ENCODE data around the gene CARD9.
"Not testable (repeated sequence)": the region's sequence is repeated elsewhere in the genome, so short reads cannot be mapped to it uniquely, and the experiment has no call there.

CARD9 gene

DNA sequence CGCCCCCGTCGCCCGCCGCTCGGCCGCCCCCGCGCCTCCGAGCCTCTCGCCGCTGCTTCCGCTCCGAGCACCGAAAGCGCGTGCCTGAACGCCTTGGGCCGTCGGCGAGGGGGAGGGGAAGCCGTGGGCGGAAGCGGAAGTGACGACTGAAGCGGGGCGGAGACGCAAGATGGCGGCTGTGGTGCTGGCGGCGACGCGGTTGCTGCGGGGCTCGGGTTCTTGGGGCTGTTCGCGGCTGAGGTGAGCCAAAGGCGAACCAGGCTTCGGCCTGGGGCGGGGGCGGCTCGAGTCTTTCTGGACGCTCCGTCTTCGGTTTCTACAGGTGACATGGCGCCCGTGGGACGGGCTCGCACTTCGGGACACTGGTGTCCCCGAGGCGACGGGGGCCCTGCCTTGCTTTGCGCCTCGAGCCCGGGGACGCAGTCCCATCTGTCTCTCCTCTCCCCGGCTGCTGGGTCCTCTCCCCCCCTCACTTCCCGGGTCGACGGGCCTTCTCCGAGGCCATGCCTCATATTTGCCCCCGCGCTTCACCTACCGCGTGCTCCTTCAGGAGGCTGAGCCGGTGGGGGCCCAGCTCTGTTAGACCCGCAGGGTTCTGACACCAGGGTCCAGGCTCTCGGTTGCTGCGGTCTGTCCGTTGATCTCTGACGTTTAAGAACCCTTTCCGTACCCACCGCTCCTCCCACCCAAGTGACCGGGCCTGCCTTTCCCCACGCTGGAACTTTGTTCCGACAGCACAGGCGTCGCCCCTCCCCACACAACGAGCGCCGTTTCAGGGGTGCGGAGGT, 37.2 kb upstream of the CARD9 start, which contains the start of the genes ENTR1 and PMPCA:
TSS of gene ENTR1 (minus strand) at position 115 of the 788 bp plus-strand sequence. CDS start 217 bp downstream, outside the sequence.
TSS of gene PMPCA (plus strand) at position 159 of the 788 bp plus-strand sequence. CDS start at position 170, 11 bp downstream.
- Histone ChIP-seq H3K4me3 (ENCODE audit: insufficient read depth, low read depth, low read length, poor library complexity, severe bottlenecking) (peak within 1 kb of the TSS; percentile 87), H3K36me3 (ENCODE audit: control insufficient read depth, insufficient read depth, low read length) (peaks cover 53% of the 10 kb centered on the region), H3K27ac (ENCODE audit: insufficient read depth, low read length, poor library complexity, severe bottlenecking) (peak within 1 kb of the TSS; percentile 84), H3K27me3 (replicated peaks; ENCODE audit: control insufficient read depth, insufficient read depth, low read length, poor library complexity, severe bottlenecking) (no peaks in the 10 kb centered on the region), H3K4me1 (ENCODE audit: control insufficient read depth, insufficient read depth, low read length, poor library complexity, severe bottlenecking) (peaks cover 30% of the 10 kb centered on the region), H3K9me3 (ENCODE audit: control insufficient read depth, low read length) (no peaks in the 10 kb centered on the region)
- DNase-seq = peak; percentile 88 to 92 (median 90)

DNA sequence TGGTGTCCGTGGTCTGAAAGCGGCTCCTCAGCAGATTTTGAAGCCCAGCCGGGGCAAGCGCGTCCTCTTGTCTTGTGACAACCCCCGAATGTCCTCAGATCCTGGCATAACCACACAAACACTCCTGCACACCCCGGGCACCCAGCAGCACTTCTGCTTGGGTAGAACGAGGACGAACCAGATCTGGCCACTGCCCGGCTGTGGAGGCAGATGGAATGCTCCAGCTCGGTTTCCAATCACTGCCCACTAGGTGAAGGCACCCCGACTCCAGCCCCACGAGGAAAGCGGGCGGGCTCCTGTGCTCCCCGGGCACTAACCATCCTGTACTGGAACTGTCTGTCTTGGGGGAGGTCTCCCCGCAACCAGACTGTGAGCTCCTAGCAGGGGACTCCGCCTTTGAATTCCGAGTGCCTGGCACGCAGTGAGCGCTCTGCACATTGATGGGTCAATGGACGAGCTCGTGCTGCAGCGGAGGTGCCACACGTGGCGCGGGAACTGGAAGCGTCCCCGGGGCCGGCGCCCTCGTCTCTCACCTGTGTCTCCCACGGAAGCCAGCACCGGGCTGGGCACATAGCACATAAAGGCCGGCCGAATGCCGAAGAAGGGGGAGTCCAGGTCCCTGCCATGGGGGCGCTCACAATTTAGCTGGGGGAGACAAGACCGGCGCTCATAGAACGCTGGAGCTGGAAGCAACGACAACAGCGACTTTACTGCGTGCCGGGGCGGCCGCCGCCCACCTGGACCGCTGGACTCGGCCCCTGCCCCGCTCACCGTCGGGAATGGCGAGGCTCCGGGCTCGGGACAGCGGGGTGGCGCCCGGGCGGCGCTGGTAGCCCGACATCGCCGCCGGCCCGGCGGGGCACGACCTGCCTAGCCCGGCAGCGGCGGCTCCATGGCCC, 36.3 kb upstream of the CARD9 start:
- Histone ChIP-seq H3K27me3 (replicated peaks; ENCODE audit: control insufficient read depth, insufficient read depth, low read length, poor library complexity, severe bottlenecking) (no peaks in the 10 kb centered on the region), H3K9me3 (ENCODE audit: control insufficient read depth, low read length) (no peaks in the 10 kb centered on the region), H3K4me3 (ENCODE audit: insufficient read depth, low read depth, low read length, poor library complexity, severe bottlenecking) (peak overlapping the region; percentile 61), H3K4me1 (ENCODE audit: control insufficient read depth, insufficient read depth, low read length, poor library complexity, severe bottlenecking) (peaks cover 38% of the 10 kb centered on the region), H3K36me3 (ENCODE audit: control insufficient read depth, insufficient read depth, low read length) (peaks cover 52% of the 10 kb centered on the region), H3K27ac (ENCODE audit: insufficient read depth, low read length, poor library complexity, severe bottlenecking) (peak overlapping the region; percentile 84)
- DNase-seq = peak in 2 of 3 donors; percentile 11 to 12

DNA sequence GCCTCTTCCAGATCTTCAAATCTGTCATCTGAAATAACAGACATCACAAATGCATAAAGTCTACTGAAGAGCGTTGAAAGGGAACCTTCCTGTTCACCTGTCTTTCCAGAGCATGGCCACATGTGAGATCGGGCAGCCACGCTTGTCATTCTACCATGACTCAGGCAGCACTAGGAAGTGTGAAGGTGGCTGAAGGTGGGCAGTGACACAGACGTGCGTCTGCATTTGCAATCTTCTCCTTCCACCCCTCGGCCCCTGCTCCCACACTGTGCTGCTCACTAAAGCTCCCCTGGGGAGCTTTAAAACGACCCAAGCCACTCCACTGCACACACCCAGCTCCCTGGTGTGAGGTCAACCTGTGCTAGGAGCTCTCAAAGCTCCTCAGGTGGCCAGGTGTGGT, 34.4 kb upstream of the CARD9 start:
- Histone ChIP-seq H3K4me3 (ENCODE audit: insufficient read depth, low read depth, low read length, poor library complexity, severe bottlenecking) (no peak overlapping the region), H3K9me3 (ENCODE audit: control insufficient read depth, low read length) (no peaks in the 10 kb centered on the region), H3K4me1 (ENCODE audit: control insufficient read depth, insufficient read depth, low read length, poor library complexity, severe bottlenecking) (peaks cover 54% of the 10 kb centered on the region), H3K27me3 (replicated peaks; ENCODE audit: control insufficient read depth, insufficient read depth, low read length, poor library complexity, severe bottlenecking) (no peaks in the 10 kb centered on the region), H3K27ac (ENCODE audit: insufficient read depth, low read length, poor library complexity, severe bottlenecking) (no peak overlapping the region), H3K36me3 (ENCODE audit: control insufficient read depth, insufficient read depth, low read length) (peaks cover 34% of the 10 kb centered on the region)
- no peak for DNase-seq

DNA sequence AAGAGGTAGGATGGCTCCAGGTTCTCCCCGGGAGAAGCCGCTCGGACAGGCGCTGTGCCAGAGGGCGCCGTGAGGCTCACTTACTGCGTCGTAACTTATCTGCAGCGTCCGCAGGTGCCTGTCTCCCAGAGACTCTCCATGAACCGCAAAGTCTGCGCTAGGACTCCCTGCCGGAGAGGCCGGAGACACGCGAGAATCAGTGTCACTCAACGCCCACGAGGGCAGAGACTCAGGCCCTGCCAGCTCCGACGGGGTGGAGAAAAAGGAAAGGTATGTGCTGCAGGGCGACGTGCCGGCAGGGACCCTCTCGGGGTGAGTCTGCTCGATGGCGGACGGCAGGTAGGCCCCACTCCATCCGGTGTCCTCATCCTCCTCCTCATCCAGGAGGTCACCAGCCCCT, 33.6 kb upstream of the CARD9 start:
- Histone ChIP-seq H3K36me3 (ENCODE audit: control insufficient read depth, insufficient read depth, low read length) (peaks cover 26% of the 10 kb centered on the region), H3K4me1 (ENCODE audit: control insufficient read depth, insufficient read depth, low read length, poor library complexity, severe bottlenecking) (peaks cover 58% of the 10 kb centered on the region)
- not testable (repeated sequence) for H3K27me3 ChIP-seq (replicated peaks; ENCODE audit: control insufficient read depth, insufficient read depth, low read length, poor library complexity, severe bottlenecking); DNase-seq; H3K27ac ChIP-seq (ENCODE audit: insufficient read depth, low read length, poor library complexity, severe bottlenecking); H3K9me3 ChIP-seq (ENCODE audit: control insufficient read depth, low read length); H3K4me3 ChIP-seq (ENCODE audit: insufficient read depth, low read depth, low read length, poor library complexity, severe bottlenecking)

DNA sequence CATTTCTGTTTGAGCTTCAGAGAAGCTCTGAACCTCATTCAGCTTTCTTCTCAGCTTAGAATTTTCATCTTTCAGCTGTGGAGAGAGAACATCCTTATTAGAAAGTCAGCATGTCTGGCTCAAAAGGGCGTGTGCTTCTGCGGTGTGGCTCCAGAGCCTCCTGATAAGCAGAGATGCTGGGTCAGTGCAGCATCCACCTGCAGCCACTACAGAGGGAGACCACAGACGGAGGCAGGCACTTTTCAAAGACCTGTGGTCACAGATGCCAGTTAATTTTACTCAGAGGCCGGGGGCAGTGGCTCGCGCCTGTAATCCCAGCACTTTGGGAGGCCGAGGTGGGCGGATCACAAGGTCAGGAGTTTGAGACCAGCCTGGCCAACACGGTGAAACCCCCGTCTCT, 32.4 kb upstream of the CARD9 start:
- H3K4me1 ChIP-seq (ENCODE audit: control insufficient read depth, insufficient read depth, low read length, poor library complexity, severe bottlenecking) = peaks cover 47% of the 10 kb centered on the region
- H3K27ac ChIP-seq (ENCODE audit: insufficient read depth, low read length, poor library complexity, severe bottlenecking) = peak overlapping the region; percentile 25
- not testable (repeated sequence) for DNase-seq; H3K27me3 ChIP-seq (replicated peaks; ENCODE audit: control insufficient read depth, insufficient read depth, low read length, poor library complexity, severe bottlenecking); H3K9me3 ChIP-seq (ENCODE audit: control insufficient read depth, low read length); H3K4me3 ChIP-seq (ENCODE audit: insufficient read depth, low read depth, low read length, poor library complexity, severe bottlenecking)
- H3K36me3 ChIP-seq (ENCODE audit: control insufficient read depth, insufficient read depth, low read length) = peaks cover 22% of the 10 kb centered on the region

DNA sequence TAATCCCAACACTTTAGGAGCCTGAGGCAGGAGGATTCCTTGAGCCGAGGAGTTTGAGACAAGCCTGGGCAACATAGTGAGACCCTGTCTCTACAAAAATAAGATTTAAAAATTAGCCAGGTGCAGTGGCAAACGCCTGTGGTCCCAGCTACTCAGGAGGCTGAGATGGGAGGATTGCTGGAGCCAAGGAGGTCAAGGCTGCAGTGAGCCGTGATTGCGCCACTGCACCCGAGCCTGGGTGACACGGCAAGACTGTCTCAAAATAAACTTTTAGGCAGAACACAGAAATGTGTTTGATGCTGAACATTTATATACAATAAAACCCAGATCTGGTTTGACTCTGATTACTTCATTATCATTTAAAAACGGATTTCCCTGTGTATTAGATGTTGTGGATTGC, 32.0 kb upstream of the CARD9 start:
- Histone ChIP-seq H3K36me3 (ENCODE audit: control insufficient read depth, insufficient read depth, low read length) (peaks cover 22% of the 10 kb centered on the region), H3K27ac (ENCODE audit: insufficient read depth, low read length, poor library complexity, severe bottlenecking) (peak overlapping the region; percentile 73), H3K27me3 (replicated peaks; ENCODE audit: control insufficient read depth, insufficient read depth, low read length, poor library complexity, severe bottlenecking) (no peaks in the 10 kb centered on the region), H3K4me1 (ENCODE audit: control insufficient read depth, insufficient read depth, low read length, poor library complexity, severe bottlenecking) (peaks cover 50% of the 10 kb centered on the region), H3K9me3 (ENCODE audit: control insufficient read depth, low read length) (no peaks in the 10 kb centered on the region), H3K4me3 (ENCODE audit: insufficient read depth, low read depth, low read length, poor library complexity, severe bottlenecking) (no peak overlapping the region)
- no peak for DNase-seq

DNA sequence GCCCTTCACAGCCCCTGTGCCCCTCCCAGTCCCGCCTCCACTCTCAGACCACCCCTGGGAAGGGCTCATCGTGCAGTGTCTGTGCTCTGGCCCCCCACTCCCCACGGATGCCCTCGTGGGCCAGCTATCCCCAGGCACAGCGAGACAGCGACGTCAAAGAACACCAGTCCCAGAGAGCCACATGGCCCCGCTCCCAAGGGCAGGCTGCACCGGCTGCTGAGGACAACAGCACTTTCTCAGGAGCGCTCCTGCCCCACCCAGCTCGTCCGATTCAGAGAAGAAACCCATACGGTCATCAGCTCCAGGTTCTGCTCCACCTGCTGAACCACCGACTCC, 31.3 kb upstream of the CARD9 start:
- no peak overlapping the region for H3K4me3 ChIP-seq (ENCODE audit: insufficient read depth, low read depth, low read length, poor library complexity, severe bottlenecking)
- peak overlapping the region; percentile 73 for H3K27ac ChIP-seq (ENCODE audit: insufficient read depth, low read length, poor library complexity, severe bottlenecking)
- H3K9me3 ChIP-seq (ENCODE audit: control insufficient read depth, low read length) = no peaks in the 10 kb centered on the region
- DNase-seq = no peak
- no peaks in the 10 kb centered on the region for H3K27me3 ChIP-seq (replicated peaks; ENCODE audit: control insufficient read depth, insufficient read depth, low read length, poor library complexity, severe bottlenecking)
- H3K36me3 ChIP-seq (ENCODE audit: control insufficient read depth, insufficient read depth, low read length) = peaks cover 22% of the 10 kb centered on the region
- H3K4me1 ChIP-seq (ENCODE audit: control insufficient read depth, insufficient read depth, low read length, poor library complexity, severe bottlenecking) = peaks cover 49% of the 10 kb centered on the region

DNA sequence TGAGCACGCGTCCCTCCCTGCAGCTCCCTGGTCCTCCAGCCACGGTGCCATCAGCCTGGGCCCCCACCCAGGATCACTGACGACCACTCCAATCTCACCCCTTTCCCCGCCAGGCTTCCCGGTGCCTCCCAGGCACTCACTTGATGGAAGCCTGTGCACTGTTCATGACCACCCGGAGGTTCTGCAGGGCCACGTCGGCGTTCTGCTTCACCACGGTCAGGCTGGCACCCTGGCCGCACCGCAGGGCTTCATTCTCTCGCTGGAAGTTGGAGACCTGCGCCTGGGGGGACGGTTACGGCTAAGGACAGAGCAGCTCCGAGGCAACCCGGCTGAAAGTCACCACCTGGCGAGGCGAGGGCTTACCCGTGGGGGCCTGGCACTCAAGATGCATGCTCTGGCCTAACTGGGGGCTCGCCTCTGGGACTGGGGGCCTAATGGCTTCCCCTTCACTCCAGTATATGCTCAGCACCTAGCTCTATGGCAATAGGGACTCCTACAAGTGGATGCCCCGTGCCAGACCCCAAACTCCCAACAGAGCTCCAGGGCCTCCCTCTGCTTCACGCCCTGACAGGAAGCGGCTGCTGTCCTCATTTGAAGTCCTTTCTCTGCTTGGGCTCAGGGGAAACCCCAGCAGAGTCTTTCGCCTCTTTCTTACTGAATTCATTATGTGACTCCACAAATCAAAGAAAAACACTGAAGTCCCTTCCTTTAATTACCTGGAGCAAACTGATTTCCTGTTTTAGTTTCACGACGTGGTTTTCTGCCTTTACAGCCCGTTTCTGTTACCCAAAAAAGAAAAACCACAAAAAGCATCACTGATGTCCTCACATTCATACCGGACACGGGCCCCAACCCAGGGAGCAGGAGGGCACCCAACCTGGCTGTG, 30.7 kb upstream of the CARD9 start:
- H3K9me3 ChIP-seq (ENCODE audit: control insufficient read depth, low read length) = no peaks in the 10 kb centered on the region

DNA sequence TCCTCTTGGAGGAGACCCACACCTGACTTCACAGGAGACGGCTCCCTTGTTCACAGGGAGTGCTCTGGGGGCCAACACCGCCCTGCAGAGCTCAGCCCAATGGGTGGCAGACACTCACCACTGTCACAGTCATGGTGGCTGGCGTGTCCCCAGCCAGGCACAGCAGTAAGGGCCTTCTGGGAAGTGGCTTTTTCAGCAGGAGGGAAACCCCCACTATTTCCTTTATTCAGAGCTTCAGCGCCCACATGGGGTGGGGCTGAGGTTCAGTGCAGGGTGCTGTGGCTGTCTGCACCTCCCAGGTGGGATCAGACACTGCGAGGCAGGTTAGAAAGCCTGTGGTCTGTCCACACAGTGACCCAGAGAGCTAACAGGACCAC, 30.1 kb upstream of the CARD9 start:
- Histone ChIP-seq H3K36me3 (ENCODE audit: control insufficient read depth, insufficient read depth, low read length) (peaks cover 22% of the 10 kb centered on the region), H3K27me3 (replicated peaks; ENCODE audit: control insufficient read depth, insufficient read depth, low read length, poor library complexity, severe bottlenecking) (no peaks in the 10 kb centered on the region), H3K4me1 (ENCODE audit: control insufficient read depth, insufficient read depth, low read length, poor library complexity, severe bottlenecking) (peaks cover 50% of the 10 kb centered on the region), H3K4me3 (ENCODE audit: insufficient read depth, low read depth, low read length, poor library complexity, severe bottlenecking) (no peak overlapping the region), H3K9me3 (ENCODE audit: control insufficient read depth, low read length) (no peaks in the 10 kb centered on the region), H3K27ac (ENCODE audit: insufficient read depth, low read length, poor library complexity, severe bottlenecking) (peak overlapping the region; percentile 73)
- peak; percentile 70 to 73 (median 72) for DNase-seq

More for the DNA sequence above, 30.7 kb upstream of the CARD9 start:
- peak overlapping the region; percentile 73 for H3K27ac ChIP-seq (ENCODE audit: insufficient read depth, low read length, poor library complexity, severe bottlenecking)
- H3K4me1 ChIP-seq (ENCODE audit: control insufficient read depth, insufficient read depth, low read length, poor library complexity, severe bottlenecking) = peaks cover 48% of the 10 kb centered on the region
- peaks cover 22% of the 10 kb centered on the region for H3K36me3 ChIP-seq (ENCODE audit: control insufficient read depth, insufficient read depth, low read length)
- no peaks in the 10 kb centered on the region for H3K27me3 ChIP-seq (replicated peaks; ENCODE audit: control insufficient read depth, insufficient read depth, low read length, poor library complexity, severe bottlenecking)
- H3K4me3 ChIP-seq (ENCODE audit: insufficient read depth, low read depth, low read length, poor library complexity, severe bottlenecking) = no peak overlapping the region
- peak; percentile 25 to 51 (median 30) for DNase-seq
